NOMO-1 treated with dmso at 0.1 percent for 144 hours (cell line): ENCODE data around the gene ECE1.
A peak's percentile ranks its signal among the peaks of the same experiment; 100 is the strongest.

ENCODE experiments used
- DNase-seq: peaks from one replicate; lab custom pipeline; 2025; ENCODE audit not compliant: unreplicated experiment; lab: John Stamatoyannopoulos, UW

The ECE1 gene

GRCh38 chr1:21255284-21255942 lies 34.9 kb downstream of the ECE1 start:
- peak; percentile 54 for DNase-seq

GRCh38 chr1:21254335-21254951 lies 35.8 kb downstream of the ECE1 start:
- no peak for DNase-seq

- no peak for DNase-seq
Observed at GRCh38 chr1:21251773-21252471, 38.3 kb downstream of the ECE1 start.

- no peak for DNase-seq
Observed at GRCh38 chr1:21249940-21250493, 40.2 kb downstream of the ECE1 start.

GRCh38 chr1:21247892-21248715 lies 42.2 kb downstream of the ECE1 start:
- no peak for DNase-seq

- no peak for DNase-seq
Observed at GRCh38 chr1:21246905-21247642, 43.2 kb downstream of the ECE1 start.

- DNase-seq: no peak
Observed at GRCh38 chr1:21245688-21246229, 44.5 kb downstream of the ECE1 start.

- no peak for DNase-seq
Observed at GRCh38 chr1:21244986-21245687, 45.1 kb downstream of the ECE1 start.

- DNase-seq: no peak
Observed at GRCh38 chr1:21244154-21244553, 46.1 kb downstream of the ECE1 start.

- DNase-seq: no peak
Observed at GRCh38 chr1:21242846-21243245, 47.4 kb downstream of the ECE1 start.

GRCh38 chr1:21241771-21242581 lies 48.3 kb downstream of the ECE1 start:
- no peak for DNase-seq

GRCh38 chr1:21240706-21241105 lies 49.6 kb downstream of the ECE1 start:
- no peak for DNase-seq

- DNase-seq: no peak
Observed at GRCh38 chr1:21239221-21239620, 51.0 kb downstream of the ECE1 start.

GRCh38 chr1:21238141-21238800 lies 52.0 kb downstream of the ECE1 start:
- no peak for DNase-seq

- DNase-seq: no peak
Observed at GRCh38 chr1:21237446-21238088, 52.7 kb downstream of the ECE1 start.

GRCh38 chr1:21236178-21236577 lies 54.1 kb downstream of the ECE1 start:
- DNase-seq: no peak

- no peak for DNase-seq
Observed at GRCh38 chr1:21234779-21235178, 55.5 kb downstream of the ECE1 start.

- no peak for DNase-seq
Observed at GRCh38 chr1:21233490-21233889, 56.8 kb downstream of the ECE1 start.
